SK-N-MC (cell line): ENCODE measurements around the gene ABCB9.

Source experiments
- EZH2 ChIP-seq: fragments of 200-600 bp; sonication (generic); IDR thresholded peaks from one replicate; pipeline ENCODE4 v1.6.1; 2017; ENCODE audit warnings: antibody characterized with exemption
- FOXP2 ChIP-seq: optimal IDR thresholded peaks from 2 replicates; pipeline ENCODE3; 2011; ENCODE audit warnings: mild to moderate bottlenecking, moderate library complexity; ENCODE audit not compliant: insufficient read depth; ENCODE audit errors: extremely low read length, control extremely low read depth
- POLR2AphosphoS5 ChIP-seq: IDR thresholded peaks from 2 replicates; pipeline ENCODE4 v1.6.1; 2012; ENCODE audit warnings: mild to moderate bottlenecking, low read depth, low read length, borderline replicate concordance

DNA sequence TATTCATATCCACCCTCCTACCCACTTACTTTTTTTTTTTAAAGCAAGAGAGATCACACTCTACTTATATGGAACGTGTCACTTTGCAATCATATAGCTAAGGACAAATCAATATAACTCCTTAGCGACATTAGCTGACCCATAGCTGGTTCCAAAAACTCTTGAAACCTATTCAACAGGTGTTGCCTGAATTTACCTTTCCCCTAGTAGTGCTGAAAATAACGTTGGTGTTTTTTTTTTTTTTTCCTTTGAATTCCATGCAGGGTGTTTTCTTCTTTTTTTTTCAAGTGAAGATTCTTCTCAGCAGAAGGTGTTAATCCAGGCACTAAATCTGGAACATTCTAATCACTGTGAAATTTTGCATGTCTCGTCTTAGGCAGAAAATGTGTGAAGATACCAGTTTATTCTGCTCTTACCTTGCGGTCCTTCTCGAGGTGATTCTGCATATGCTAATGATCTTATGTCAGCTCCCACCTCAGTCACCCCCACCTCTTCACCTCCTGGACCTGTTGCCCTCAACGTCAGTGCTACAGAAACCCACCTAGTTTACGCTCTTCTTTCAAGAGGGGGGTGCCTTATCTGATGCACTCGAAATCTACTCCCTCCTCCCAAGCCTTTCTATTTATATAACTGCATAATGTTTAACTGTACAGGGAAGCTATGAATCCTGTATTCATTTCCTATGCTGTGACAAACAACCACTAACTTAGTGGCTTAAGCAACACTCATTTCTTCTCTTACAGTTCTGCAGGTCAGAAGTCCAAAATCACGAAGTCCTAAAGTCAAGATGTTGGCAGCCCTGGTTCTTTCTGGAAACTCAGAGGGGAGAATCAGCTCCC is 63.2 kb downstream of the ABCB9 start:
- no peak for TF ChIP-seq POLR2AphosphoS5
- no peak for TF ChIP-seq EZH2
- TF ChIP-seq FOXP2, result no peak
